ENCODE measurements around the gene PAPSS2.
"Not testable (repeated sequence)": the region's sequence is repeated elsewhere in the genome, so short reads cannot be mapped to it uniquely, and the experiment has no call there.

The PAPSS2 gene

GRCh38 chr10:87642988-87643387 lies 16.7 kb upstream of the PAPSS2 start:
- DNase-seq, result no peak

- no peak for DNase-seq
These were observed 15.8 kb upstream of the PAPSS2 start for GRCh38 chr10:87643920-87644319.

GRCh38 chr10:87644500-87644899 lies 15.2 kb upstream of the PAPSS2 start:
- not testable (repeated sequence) for DNase-seq

GRCh38 chr10:87646192-87646909 lies 13.3 kb upstream of the PAPSS2 start:
- no peak for DNase-seq

GRCh38 chr10:87646935-87647334 lies 12.7 kb upstream of the PAPSS2 start:
- no peak for DNase-seq

- DNase-seq, result no peak
These were observed 8.7 kb upstream of the PAPSS2 start for GRCh38 chr10:87650838-87651589.

- no peak for DNase-seq
These were observed 7.9 kb upstream of the PAPSS2 start for GRCh38 chr10:87651801-87652200.

GRCh38 chr10:87652261-87652660 lies 7.4 kb upstream of the PAPSS2 start:
- DNase-seq, result no peak

GRCh38 chr10:87654212-87654611 lies 5.5 kb upstream of the PAPSS2 start:
- DNase-seq, result no peak

GRCh38 chr10:87656431-87657072 lies 3.1 kb upstream of the PAPSS2 start:
- DNase-seq, result peak; percentile 60

GRCh38 chr10:87657371-87657770 lies 2.3 kb upstream of the PAPSS2 start:
- DNase-seq, result no peak

GRCh38 chr10:87658321-87658795 lies 1.3 kb upstream of the PAPSS2 start:
- DNase-seq, result no peak

GRCh38 chr10:87658858-87659555 lies 671 bp upstream of the PAPSS2 start:
- no peak for DNase-seq

GRCh38 chr10:87660484-87661133 lies 931 bp downstream of the PAPSS2 start:
- DNase-seq, result peak; percentile 59

GRCh38 chr10:87661861-87662785 lies 2.4 kb downstream of the PAPSS2 start:
- peak; percentile 60 for DNase-seq

- no peak for DNase-seq
These were observed 4.6 kb downstream of the PAPSS2 start for GRCh38 chr10:87664276-87664701.

- no peak for DNase-seq
These were observed 7.8 kb downstream of the PAPSS2 start for GRCh38 chr10:87667493-87667892.

GRCh38 chr10:87668324-87669074 lies 8.8 kb downstream of the PAPSS2 start:
- no peak for DNase-seq

GRCh38 chr10:87669752-87670151 lies 10.1 kb downstream of the PAPSS2 start:
- DNase-seq, result no peak

GRCh38 chr10:87670586-87670985 lies 10.9 kb downstream of the PAPSS2 start:
- DNase-seq, result peak; percentile 78
